SH-SY5Y (cell line): ENCODE measurements around the gene EFCAB14.

ENCODE experiments used
- GATA2 ChIP-seq: IDR thresholded peaks from 2 replicates; pipeline ENCODE4 v1.6.1; 2011; ENCODE audit warnings: mild to moderate bottlenecking, low read depth, low read length
- GATA3 ChIP-seq: IDR thresholded peaks from 2 replicates; pipeline ENCODE4 v1.6.1; 2011; ENCODE audit warnings: low read depth, mild to moderate bottlenecking, low read length, moderate library complexity

- TF ChIP-seq GATA2 (no peak), GATA3 (no peak)
Measured at GRCh38 chr1:46749921-46750404, 31.0 kb upstream of the EFCAB14 start.
